T follicular helper cell (primary cell): ENCODE data around the gene IGFBP5.

ENCODE experiments used
- DNase-seq: peaks from one replicate; pipeline ENCODE4 v3.0.0-alpha.2; 2020; ENCODE audit warnings: low read depth

IGFBP5 gene

GRCh38 chr2:216643986-216644659, 51.2 kb downstream of the IGFBP5 start:
- no peak for DNase-seq

- DNase-seq, result no peak
These were observed 57.9 kb downstream of the IGFBP5 start for GRCh38 chr2:216637472-216637871.

- DNase-seq, result no peak
These were observed 58.5 kb downstream of the IGFBP5 start for GRCh38 chr2:216636551-216637450.

- no peak for DNase-seq
These were observed 59.4 kb downstream of the IGFBP5 start for GRCh38 chr2:216635701-216636550.

- no peak for DNase-seq
These were observed 60.2 kb downstream of the IGFBP5 start for GRCh38 chr2:216635171-216635570.

- DNase-seq, result no peak
These were observed 60.8 kb downstream of the IGFBP5 start for GRCh38 chr2:216634370-216635148.

GRCh38 chr2:216633616-216634369, 61.6 kb downstream of the IGFBP5 start:
- no peak for DNase-seq

- no peak for DNase-seq
These were observed 62.3 kb downstream of the IGFBP5 start, which contains the start of gene IGFBP2 for GRCh38 chr2:216632952-216633615. IGFBP2 (plus strand) TSS chr2:216633420; CDS start chr2:216633524, 104 bp downstream.

GRCh38 chr2:216632346-216632951, 62.9 kb downstream of the IGFBP5 start:
- DNase-seq, result no peak

GRCh38 chr2:216629784-216630183, 65.6 kb downstream of the IGFBP5 start:
- DNase-seq, result no peak

- DNase-seq, result no peak
These were observed 68.5 kb downstream of the IGFBP5 start for GRCh38 chr2:216626875-216627245.

- DNase-seq, result no peak
These were observed 69.0 kb downstream of the IGFBP5 start for GRCh38 chr2:216626168-216626874.

GRCh38 chr2:216624251-216624650, 71.1 kb downstream of the IGFBP5 start:
- DNase-seq, result no peak

- no peak for DNase-seq
These were observed 72.8 kb downstream of the IGFBP5 start for GRCh38 chr2:216622526-216622925.
